Sigmoid colon (tissue), 7 donors: Measurements from ENCODE around the gene SPRYD3. TPM values are rescaled to one million over a fixed set of nuclear protein-coding genes. Genes with fewer than 3 reads are reported as not detected.

Experiments
- DNase-seq: peaks from one replicate; pipeline ENCODE4 v3.0.0-alpha.2; 2019
- H3K27ac ChIP-seq, 4 donors: fragments of 200-600 bp; sonication (generic); one replicate each; pipeline ENCODE4 v1.5.1; 2016 to 2019; ENCODE audit warnings: mild to moderate bottlenecking in 1 of 4
- H3K27me3 ChIP-seq, 3 donors: fragments of 200-600 bp; sonication (generic); one replicate each; pipeline ENCODE4 v1.5.1; 2019; ENCODE audit warnings: mild to moderate bottlenecking in 1 of 3
- H3K36me3 ChIP-seq, 4 donors: fragments of 200-600 bp; sonication (generic); one replicate each; pipeline ENCODE4 v1.5.1; 2016 to 2019
- H3K4me1 ChIP-seq, 4 donors: fragments of 200-600 bp; sonication (generic); one replicate each; pipeline ENCODE4 v1.5.1; 2017 to 2019
- H3K4me3 ChIP-seq, 4 donors: fragments of 200-600 bp; sonication (generic); one replicate each; pipeline ENCODE4 v1.5.1; 2017 to 2019; ENCODE audit warnings: mild to moderate bottlenecking in 2 of 4, moderate library complexity in 1 of 4
- H3K9me3 ChIP-seq, 4 donors: fragments of 200-600 bp in 3 of 4; sonication (generic) in 3 of 4; one replicate each; pipeline versions ENCODE4 v1.5.1 to v1.6.1; 2013 to 2019
- CTCF ChIP-seq, 4 experiments: fragments of 450-650 bp in 3 of 4; fragments of 200-600 bp in 1 of 4; IDR thresholded peaks; one replicate each; pipeline ENCODE4 v1.5.1; 2016 to 2019; ENCODE audit warnings: antibody characterized with exemption in 4 of 4, mild to moderate bottlenecking in 3 of 4, moderate library complexity in 2 of 4
- EP300 ChIP-seq, 4 donors: sonication (generic); formaldehyde crosslinking; IDR thresholded peaks; one replicate each; pipeline ENCODE4 v1.6.1; 2017; ENCODE audit warnings: antibody characterized with exemption in 4 of 4
- POLR2A ChIP-seq, 2 donors: fragments of 450-650 bp; IDR thresholded peaks; one replicate each; pipeline ENCODE4 v1.6.1; 2016; ENCODE audit warnings: antibody characterized with exemption in 2 of 2, mild to moderate bottlenecking in 2 of 2, moderate library complexity in 2 of 2
- POLR2AphosphoS5 ChIP-seq, 4 donors: sonication (generic); formaldehyde crosslinking; IDR thresholded peaks; one replicate each; pipeline ENCODE4 v1.6.1; 2017; ENCODE audit warnings: antibody characterized with exemption in 4 of 4
- WGBS, 2 donors: extraction: QIAGEN DNeasy Blood & Tissue Kit; methylation state at CpG; one replicate each; pipeline ENCODE4 v1.1.7; 2013; 5-methylcytosine and 5-hydroxymethylcytosine counted together
- intact Hi-C: fragments of 100-400 bp; cut with DNase I; formaldehyde crosslinking; loops from one replicate; pipeline ENCODE4 v1.15.1; 2023
- polyA plus RNA-seq, 3 donors: library from polyadenylated mRNA; stranded (reverse); fragments of 200-250 nt; gene quantifications; one replicate each; pipeline ENCODE4 v1.2.3, GENCODE V29; 2013
- total RNA-seq, 4 donors: library from RNA; depleted of rRNA; stranded (reverse); fragments of >200 nt; gene quantifications; one replicate each; pipeline ENCODE4 v1.1.0, GENCODE V29; 2016
- donor health status: healthy with polysubstance abuse.
- donor health status: Bipolar disorder and iron deficiency.
- donor health status: healthy.

The SPRYD3 gene
- total and polyA plus RNA-seq, 7 donors: 20.1 to 41.4 (median 32.9) TPM

GRCh38 chr12:53105712-53106439 lies 26.7 kb upstream of the SPRYD3 start:
- H3K4me3 ChIP-seq: no peak overlapping the region
- no peak overlapping the region for H3K27ac ChIP-seq
- H3K4me1 ChIP-seq: peaks cover 0 to 11% (median 4%) of the 10 kb centered on the region in 4 donors
- DNase-seq: no peak
- 94 to 95% methylated on average over 7 of the region's 7 CpGs for WGBS, 2 donors
- no peaks in the 10 kb centered on the region for H3K9me3 ChIP-seq
- H3K27me3 ChIP-seq: no peaks in the 10 kb centered on the region
- TF ChIP-seq POLR2AphosphoS5 (IDR thresholded peaks at IDR 0.05) (no peak), EP300 (IDR thresholded peaks at IDR 0.05) (no peak), POLR2A (IDR thresholded peaks at IDR 0.05) (no peak), CTCF (IDR thresholded peaks at IDR 0.05) (no peak)
- intact Hi-C loops: no loop called here
- peaks cover 0 to 6% (median 0%) of the 10 kb centered on the region in 4 donors for H3K36me3 ChIP-seq

DNA sequence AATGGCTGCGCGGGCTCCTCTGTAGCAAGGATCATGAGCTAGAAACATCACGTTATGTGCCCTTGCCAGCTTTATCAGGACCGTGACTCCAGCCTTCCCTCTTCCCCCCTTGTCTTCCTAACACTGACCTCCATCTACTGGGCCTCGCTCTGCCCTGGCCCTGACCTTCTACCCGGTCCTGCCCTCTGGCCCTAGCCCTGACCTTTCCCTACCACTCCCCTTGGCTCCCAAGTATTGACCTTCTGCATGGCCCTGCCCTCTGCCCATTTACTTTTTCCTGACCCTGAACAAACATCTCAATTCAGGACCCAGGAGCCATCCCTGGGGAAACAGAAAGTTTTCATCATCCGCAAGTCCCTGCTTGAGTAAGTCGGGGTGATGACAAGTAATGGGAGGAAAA lies 26.1 kb upstream of the SPRYD3 start:
- no peak for DNase-seq
- no peak overlapping the region for H3K27ac ChIP-seq
- no peak for TF ChIP-seq POLR2AphosphoS5 (IDR thresholded peaks at IDR 0.05)
- TF ChIP-seq POLR2A (IDR thresholded peaks at IDR 0.05): no peak
- TF ChIP-seq CTCF (IDR thresholded peaks at IDR 0.05): no peak
- TF ChIP-seq EP300 (IDR thresholded peaks at IDR 0.05): no peak
- peaks cover 0 to 11% (median 4%) of the 10 kb centered on the region in 4 donors for H3K4me1 ChIP-seq
- intact Hi-C loops: no loop called here
- H3K9me3 ChIP-seq: no peaks in the 10 kb centered on the region
- H3K4me3 ChIP-seq: no peak overlapping the region
- 94% methylated on average over 8 of the region's 8 CpGs for WGBS, 2 donors
- H3K36me3 ChIP-seq: peaks cover 0 to 8% (median 0%) of the 10 kb centered on the region in 4 donors
- no peaks in the 10 kb centered on the region for H3K27me3 ChIP-seq

GRCh38 chr12:53103860-53104305 lies 24.7 kb upstream of the SPRYD3 start:
- H3K27ac ChIP-seq: no peak overlapping the region
- intact Hi-C loops: no loop called here

DNA sequence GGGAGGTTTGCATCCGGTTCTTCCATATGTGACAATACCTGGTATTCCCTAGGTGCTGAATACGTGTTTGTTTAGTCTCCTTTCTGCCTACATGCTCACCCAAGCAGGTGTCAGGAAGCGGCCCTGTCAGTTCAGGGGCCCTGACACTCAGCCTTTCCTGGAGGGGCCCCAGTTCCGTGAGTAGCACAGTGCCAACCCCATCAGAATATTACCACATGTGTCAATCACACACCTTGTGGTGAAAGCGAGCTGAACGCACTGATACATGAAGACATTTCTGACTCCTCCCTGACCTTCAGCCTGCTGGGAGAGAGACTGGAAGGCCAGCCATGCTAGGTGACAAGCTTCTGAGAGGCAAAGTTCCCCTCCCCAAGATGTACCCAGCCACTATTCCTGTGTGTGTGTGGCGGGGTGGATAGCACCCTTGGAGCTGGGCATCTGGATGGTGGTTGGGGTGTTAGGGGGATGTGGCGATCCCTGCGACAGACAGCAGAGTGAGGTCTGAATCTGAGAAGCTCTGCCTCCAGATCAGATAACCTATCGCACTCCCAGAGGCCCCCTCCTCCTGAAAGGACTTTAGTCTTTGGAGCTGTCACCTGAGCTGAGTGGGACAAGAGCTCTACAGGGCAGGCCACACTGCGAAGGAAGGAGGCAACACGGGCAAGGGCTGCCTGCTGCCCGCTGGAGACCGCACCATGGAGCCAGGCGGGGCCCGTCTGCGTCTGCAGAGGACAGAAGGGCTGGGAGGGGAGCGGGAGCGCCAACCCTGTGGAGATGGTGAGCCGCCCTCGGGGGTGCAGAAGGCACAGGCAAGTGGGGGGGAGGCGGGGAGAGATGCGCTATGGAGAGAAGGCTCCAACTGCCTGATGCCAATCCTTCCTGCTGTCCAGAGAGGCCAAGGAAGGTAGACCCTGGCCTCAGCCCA lies 24.0 kb upstream of the SPRYD3 start, which contains the start of gene SOAT2:
Gene SOAT2, plus strand, starts transcription at position 604 of the 925 bp plus-strand sequence. Its CDS starts 92 bp downstream, at position 696.
- intact Hi-C loops: no loop called here
- H3K4me3 ChIP-seq: no peak within 1 kb of the TSS
- DNase-seq: peak; percentile 58
- H3K4me1 ChIP-seq: peaks cover 0 to 24% (median 18%) of the 10 kb centered on the region in 4 donors
- no peaks in the 10 kb centered on the region for H3K9me3 ChIP-seq
- WGBS, 2 donors: 69 to 74% methylated on average over 23 of the region's 23 CpGs
- H3K27ac ChIP-seq: no peak within 1 kb of the TSS
- peaks cover 0 to 8% (median 0%) of the 10 kb centered on the region in 4 donors for H3K36me3 ChIP-seq
- no peaks in the 10 kb centered on the region for H3K27me3 ChIP-seq
- TF ChIP-seq POLR2A (IDR thresholded peaks at IDR 0.05): no peak
- no peak for TF ChIP-seq EP300 (IDR thresholded peaks at IDR 0.05)
- TF ChIP-seq CTCF (IDR thresholded peaks at IDR 0.05): no peak
- no peak for TF ChIP-seq POLR2AphosphoS5 (IDR thresholded peaks at IDR 0.05)

More at GRCh38 chr12:53103860-53104305, 24.7 kb upstream of the SPRYD3 start:
- Histone ChIP-seq H3K27me3 (no peaks in the 10 kb centered on the region), H3K4me1 (peaks cover 0 to 17% (median 11%) of the 10 kb centered on the region in 4 donors), H3K36me3 (peaks cover 0 to 8% (median 0%) of the 10 kb centered on the region in 4 donors), H3K4me3 (no peak overlapping the region), H3K9me3 (no peaks in the 10 kb centered on the region)
- 41 to 76% methylated on average over 3 of the region's 3 CpGs for WGBS, 2 donors
- no peak for DNase-seq
- no peak for TF ChIP-seq CTCF (IDR thresholded peaks at IDR 0.05)
- no peak for TF ChIP-seq EP300 (IDR thresholded peaks at IDR 0.05)
- TF ChIP-seq POLR2AphosphoS5 (IDR thresholded peaks at IDR 0.05): no peak
- TF ChIP-seq POLR2A (IDR thresholded peaks at IDR 0.05): no peak
